Choroid plexus epithelial cell (primary cell): ENCODE results near the gene EFNB1.

Source experiments
- DNase-seq: peaks from one replicate; pipeline ENCODE4 v3.0.0-alpha.2; 2010; ENCODE audit warnings: low read depth
- H3K4me3 ChIP-seq: 2 replicates; pipeline ENCODE4 v1.5.1; 2011; ENCODE audit warnings: low read depth, mild to moderate bottlenecking, control low read depth, low read length, moderate library complexity
- TF ChIP-seq, protein P1 (sequence below): conservative IDR thresholded peaks from 2 replicates; pipeline ENCODE4 v1.5.1; 2011; ENCODE audit warnings: low read depth, mild to moderate bottlenecking, control low read depth, inconsistent platforms, low read length, moderate library complexity

The EFNB1 gene

DNA sequence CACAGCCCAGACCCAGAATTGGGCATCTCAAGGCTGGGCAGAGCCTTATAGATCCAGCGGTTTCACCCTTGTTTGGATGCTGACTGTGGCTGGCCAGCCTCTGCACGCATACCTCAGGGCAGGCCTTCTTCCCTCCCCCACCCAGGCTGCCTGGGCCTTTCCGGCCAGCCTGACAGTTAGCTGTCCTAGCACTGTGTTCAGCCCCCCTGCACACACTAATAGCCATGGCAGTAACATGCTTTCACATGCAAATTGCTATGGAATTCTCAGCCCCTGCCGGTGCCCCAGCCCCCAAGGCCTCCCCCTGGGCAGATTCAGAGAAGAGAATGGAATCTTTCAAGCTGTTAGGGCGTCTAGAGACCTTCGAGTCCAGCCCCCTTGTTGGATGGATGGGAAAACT, 17.7 kb downstream of the EFNB1 start:
- TF ChIP-seq, protein P1, sequence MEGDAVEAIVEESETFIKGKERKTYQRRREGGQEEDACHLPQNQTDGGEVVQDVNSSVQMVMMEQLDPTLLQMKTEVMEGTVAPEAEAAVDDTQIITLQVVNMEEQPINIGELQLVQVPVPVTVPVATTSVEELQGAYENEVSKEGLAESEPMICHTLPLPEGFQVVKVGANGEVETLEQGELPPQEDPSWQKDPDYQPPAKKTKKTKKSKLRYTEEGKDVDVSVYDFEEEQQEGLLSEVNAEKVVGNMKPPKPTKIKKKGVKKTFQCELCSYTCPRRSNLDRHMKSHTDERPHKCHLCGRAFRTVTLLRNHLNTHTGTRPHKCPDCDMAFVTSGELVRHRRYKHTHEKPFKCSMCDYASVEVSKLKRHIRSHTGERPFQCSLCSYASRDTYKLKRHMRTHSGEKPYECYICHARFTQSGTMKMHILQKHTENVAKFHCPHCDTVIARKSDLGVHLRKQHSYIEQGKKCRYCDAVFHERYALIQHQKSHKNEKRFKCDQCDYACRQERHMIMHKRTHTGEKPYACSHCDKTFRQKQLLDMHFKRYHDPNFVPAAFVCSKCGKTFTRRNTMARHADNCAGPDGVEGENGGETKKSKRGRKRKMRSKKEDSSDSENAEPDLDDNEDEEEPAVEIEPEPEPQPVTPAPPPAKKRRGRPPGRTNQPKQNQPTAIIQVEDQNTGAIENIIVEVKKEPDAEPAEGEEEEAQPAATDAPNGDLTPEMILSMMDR, result no peak
- peak; percentile 28 for DNase-seq
- H3K4me3 ChIP-seq, result no peak overlapping the region

DNA sequence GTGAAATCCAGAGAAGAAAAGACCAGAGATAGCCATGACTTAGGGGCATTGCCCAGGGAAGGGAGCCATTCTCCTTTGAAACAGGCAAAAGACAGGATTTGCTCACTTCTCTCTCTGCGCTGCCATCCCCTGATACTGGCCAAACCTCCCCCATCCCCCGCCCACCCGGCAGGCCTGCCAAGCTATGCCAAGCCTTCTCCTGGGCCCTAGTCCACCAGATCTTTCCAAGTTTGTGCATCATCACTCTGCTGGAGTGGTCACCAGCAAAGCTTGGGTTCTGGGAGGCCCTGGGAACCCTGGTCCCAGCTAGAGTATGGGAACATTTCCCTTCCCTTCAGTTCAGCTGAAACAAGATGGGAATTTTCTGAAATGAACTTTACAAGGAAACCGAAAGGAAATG, 18.4 kb downstream of the EFNB1 start:
- TF ChIP-seq, protein P1, result no peak

DNA sequence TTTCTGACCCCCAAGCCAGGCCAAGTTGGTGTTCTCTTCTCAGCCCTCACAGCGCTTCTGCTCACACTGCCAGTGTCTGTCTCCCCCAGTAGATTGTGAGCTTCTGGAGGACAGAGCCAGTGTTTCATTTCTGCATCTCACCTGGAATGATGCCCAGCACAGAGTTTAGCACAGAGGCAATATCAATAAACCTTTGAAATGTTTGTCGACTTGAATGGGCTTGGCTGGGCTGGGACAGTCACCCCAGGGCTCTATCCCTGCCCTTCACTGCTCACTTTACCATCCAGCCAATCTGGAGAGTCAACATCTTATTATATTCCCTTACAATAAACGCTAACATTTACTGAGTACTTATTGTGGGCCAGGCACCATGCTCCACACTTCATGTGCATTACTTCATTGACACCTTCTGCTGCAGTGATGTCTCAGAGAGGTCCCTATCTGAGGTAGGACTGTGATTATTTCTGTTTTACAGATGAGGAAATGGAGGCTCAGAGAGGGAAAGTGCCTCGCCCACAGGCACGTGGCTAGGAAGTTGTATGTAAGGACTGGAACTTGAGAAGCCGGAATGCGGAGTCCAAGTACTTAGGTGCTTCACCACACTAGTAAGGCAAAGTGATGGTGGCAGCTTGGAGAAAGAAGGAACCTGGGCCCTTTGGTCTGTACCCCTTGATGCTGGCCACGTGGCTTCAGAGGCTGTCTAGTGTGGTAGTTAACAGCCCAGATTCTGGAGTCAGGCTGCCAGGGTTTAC, 19.5 kb downstream of the EFNB1 start:
- H3K4me3 ChIP-seq, result no peak overlapping the region
- TF ChIP-seq, protein P1, result no peak
- no peak for DNase-seq

More for the DNA sequence above, 18.4 kb downstream of the EFNB1 start:
- no peak overlapping the region for H3K4me3 ChIP-seq
- DNase-seq, result no peak

DNA sequence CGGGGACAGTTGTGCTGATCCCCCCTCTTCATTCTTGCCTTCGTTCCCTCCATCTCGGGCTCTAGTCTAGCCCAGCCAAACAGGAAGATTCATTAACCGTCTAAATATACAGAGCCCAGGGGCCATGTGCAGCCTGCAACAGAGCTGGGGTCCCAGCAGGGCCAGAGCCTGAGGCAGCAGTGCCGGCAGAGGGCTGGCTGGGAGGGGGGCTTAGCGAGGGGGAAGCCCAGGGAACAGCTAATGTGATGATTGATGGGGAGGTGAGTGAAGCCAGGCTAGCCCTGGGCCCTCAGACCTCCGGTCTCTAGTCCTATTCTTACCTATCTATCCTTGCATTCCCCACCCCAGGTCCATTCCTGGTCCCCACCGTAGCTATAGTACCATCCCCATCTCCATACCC, 22.3 kb downstream of the EFNB1 start:
- TF ChIP-seq, protein P1, result no peak
- H3K4me3 ChIP-seq, result no peak overlapping the region
- DNase-seq, result no peak

DNA sequence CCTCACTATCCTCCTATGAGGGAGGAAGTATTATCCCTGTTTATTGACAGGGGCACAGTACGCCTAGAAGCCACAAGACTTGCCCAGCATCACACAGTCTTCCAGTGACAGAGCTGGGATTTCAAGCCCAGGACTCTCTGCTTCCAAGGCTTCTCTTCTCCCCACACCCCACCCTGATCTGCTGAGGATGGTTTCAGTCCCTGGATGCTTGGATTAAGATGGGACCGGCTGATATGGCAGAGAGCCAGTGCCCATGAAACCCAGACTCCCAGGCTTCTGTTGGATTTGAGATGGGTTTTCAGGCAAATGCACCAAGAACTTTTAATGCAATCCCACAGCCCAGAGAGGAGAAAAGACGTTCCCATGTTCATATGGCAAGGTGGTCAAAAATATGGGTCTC, 23.2 kb downstream of the EFNB1 start:
- DNase-seq, result no peak
- no peak overlapping the region for H3K4me3 ChIP-seq

DNA sequence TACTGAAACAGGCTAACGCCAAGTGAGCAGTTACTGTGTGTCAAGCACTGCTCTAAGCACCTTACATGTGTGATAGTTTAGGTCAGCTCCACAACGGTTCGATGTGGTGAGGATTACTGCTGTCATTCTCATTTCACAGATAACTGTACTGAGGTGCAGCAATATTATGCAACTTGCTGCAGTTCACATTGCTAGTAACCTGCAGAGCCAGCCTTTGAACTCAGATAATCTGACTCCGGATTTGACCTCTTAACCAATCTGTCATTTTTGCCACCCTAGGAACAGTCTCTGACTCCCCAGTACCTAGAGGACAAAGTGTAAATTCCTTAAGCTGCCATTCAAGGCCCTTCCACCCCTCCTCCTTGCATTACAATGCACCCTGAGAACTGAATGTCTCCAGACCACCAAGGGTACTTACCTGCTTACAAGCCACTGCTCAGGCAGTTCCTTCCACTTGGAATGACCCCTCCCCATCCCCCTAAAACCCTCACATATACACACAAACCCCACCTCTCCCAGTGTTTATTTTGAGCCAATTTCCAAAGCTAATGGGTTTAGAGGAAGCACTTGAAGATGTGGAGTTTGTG, 24.9 kb downstream of the EFNB1 start:
- no peak overlapping the region for H3K4me3 ChIP-seq
- TF ChIP-seq, protein P1, result no peak
- DNase-seq, result no peak

More for the DNA sequence above, 23.2 kb downstream of the EFNB1 start:
- TF ChIP-seq, protein P1, result no peak

DNA sequence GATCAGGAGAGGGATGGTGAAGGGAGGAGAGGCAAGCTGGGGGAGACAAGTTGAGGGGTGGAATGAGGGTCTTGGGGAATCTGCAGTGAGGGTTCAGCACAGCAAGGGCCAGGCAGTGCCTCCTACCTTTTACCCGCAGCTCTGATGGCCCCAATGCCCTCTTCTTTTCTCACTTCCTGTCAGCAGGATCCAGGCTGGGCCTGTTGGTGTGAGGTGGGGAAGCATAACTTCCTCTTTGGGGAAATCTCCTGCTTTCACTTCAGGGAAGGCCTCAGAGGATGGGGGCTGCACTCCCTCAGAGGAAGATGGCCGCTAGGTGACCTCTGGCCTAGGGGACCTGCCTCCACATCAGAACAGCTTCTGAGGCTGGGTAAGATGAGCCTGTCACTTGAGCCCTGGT, 36.5 kb downstream of the EFNB1 start:
- TF ChIP-seq, protein P1, result no peak
- H3K4me3 ChIP-seq, result no peak overlapping the region
- no peak for DNase-seq
